Pons (tissue), 1 donor: ENCODE data around the gene KANSL1.

ENCODE experiments used
- DNase-seq: peaks from one replicate; pipeline ENCODE4 v3.0.0-alpha.2; 2016; ENCODE audit warnings: low spot score

The KANSL1 gene

DNA sequence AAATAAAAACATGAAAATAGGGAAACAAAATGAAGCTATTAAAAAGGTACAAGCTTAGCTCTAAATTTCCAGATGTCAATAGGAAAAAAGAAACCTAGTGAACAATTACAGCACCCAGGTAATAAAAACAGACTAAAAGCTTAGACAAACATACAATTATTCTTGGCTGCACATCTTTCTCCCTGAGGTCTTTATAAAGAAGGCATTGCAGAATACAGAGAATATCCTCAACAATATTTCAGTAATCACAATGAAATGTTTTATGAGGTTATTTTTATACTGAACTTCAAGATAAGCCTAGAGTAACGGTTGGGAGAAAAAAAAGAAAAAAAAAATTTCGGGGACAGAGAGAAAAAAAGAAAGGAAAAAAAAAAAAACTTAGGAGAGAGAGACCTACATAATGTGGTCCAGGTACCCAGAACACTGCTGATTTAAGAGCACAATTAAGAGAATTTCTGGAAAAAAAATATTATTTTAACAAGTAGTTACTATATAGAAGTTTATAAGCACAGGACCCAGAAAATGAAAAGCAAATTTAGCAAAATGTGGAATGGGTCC, 26.5 kb downstream of the KANSL1 start:
- no peak for DNase-seq

DNA sequence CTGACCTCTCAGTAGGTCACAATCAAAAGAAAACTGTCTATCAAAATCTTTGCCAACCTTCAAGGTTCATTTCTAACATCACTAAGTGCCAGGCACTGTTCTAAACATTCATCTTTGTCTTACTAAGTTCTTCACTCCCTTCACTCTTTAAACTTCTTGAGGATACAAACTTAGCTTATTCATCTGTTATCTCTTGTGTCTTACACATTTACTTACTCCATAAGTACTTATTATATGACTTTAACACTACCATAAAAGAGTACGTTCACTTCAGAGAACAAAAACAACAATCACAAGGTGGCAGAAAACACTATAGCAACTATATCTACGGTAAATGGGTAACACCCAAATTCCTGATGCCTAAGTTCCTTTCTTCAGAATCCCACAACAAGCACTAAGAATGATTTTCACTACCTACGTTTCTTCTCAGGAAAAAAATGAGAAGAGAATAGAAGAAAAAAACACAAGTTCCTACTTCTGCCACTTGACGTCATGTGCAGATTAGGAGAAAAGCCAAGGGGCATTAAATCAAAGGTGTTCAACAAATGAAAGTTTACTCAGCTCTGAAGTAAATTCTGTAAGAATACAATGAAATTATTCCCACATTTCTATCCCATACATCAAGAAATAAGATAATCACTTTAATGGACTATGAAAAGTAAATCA, 29.2 kb downstream of the KANSL1 start:
- DNase-seq = no peak

DNA sequence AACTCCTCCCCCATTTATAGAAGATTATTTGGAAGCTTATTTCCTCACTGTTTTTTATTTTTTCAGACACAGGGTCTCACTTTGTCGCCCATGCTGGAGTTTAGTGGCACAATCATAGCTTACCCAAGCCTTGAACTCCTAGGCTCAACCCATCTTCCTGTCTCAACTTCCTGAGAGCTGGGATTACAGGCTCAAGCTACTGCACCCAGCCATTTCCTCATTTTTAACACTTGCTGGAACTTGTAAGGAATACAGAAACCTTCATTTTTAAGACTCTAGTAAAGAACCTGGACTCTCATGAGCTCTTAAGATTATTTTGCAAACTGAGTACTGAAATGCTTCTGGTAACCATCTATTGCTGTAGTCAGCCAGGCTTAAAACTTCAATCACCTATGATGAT, 29.9 kb downstream of the KANSL1 start:
- DNase-seq = no peak

DNA sequence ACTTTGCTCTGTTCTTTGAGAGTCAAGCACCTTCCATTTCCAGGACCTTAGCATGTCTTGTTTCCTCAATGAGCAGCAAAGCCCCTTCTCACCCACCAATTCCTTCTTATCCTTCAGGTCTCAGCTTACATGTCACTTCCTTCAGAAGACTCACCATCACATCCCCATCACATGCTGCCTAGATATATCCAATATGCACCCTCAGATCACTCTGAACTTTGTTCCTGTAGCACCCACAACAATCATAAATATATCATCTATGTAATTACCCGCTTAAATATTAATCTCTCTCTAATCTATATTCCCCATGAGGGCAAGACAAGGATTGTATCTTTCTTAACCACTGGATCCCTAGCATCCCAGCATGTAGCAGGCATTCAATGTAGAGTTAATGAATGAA, 30.4 kb downstream of the KANSL1 start:
- no peak for DNase-seq

DNA sequence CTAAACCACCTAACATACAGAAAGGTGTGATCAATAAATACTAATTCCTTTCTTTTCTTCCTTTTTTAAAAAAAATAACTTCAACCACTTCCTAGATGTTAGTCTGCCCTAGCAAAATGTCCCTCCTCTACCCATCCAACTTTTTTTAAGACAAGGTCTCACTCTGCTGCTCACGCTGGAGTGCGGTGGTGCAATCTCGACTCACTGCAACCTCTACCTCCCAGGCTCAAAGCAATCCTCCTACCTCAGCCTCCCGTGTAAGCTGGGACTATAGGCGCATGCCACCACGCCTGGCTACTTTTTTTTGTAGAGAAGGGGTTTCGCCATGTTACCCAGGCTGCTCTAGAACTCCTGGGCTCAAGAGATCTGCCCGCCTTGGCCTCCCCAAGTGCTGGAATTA, 33.1 kb downstream of the KANSL1 start:
- DNase-seq = no peak

DNA sequence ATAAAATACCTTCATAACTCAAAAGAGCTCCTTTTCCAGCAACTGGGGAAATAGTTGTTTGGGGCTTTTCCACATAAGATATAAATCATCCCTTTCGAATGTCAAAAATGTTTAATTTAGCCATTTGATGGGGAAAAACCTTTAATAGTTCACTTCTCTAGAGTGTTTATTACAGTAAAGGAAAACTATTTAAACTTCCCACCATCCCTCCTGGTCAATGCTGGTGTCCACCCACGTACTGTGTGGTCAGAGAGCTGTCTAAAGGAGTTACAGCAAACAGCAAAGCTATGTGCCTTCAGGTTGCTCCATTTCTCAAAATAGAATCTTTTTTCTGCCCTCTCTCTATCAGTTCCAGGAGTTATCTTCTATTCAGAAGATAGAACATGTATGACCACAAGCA, 33.5 kb downstream of the KANSL1 start:
- DNase-seq = no peak

DNA sequence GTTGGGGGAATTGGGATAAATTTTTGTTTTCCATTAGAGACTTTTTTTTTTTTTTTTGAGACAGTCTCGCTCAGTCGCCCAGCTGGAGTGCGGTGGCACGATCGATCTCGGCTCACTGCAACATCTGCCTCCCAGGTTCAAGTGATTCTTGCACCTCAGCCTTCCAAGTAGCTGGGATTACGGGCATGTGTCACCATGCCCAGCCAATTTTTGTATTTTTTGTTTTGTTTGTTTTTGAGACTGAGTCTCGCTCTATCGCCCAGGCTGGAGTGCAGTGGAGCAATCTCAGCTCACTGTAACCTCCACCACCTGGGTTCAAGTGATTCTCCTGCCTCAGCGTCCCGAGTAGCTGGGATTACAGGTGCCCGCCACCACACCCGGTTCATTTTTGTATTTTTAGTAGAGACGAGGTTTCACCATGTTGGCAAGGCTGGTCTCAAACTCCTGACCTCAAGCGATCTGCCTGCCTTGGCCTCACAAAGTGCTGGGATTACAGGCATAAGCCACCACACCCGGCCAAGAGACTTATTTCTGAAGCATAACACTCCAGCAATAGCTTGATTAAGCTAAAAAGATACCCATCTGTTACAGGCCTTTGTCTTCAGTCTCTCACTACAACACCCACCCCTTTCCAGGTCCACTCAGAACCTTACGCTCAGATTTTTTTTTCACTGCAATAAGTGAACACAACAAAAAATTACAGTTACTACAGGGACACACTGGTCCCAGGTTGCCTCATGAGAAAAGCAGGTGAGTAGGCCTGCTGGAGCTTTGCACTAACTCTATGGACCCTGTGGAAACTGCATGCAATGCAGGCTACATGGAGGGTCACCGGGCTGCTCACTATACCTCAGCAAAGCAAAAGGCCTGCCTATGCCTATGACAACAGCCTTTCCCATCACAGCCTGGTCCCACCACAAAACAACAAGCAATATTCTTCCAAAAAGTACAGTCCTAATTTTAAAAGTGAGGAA, 34.6 kb downstream of the KANSL1 start:
- no peak for DNase-seq

DNA sequence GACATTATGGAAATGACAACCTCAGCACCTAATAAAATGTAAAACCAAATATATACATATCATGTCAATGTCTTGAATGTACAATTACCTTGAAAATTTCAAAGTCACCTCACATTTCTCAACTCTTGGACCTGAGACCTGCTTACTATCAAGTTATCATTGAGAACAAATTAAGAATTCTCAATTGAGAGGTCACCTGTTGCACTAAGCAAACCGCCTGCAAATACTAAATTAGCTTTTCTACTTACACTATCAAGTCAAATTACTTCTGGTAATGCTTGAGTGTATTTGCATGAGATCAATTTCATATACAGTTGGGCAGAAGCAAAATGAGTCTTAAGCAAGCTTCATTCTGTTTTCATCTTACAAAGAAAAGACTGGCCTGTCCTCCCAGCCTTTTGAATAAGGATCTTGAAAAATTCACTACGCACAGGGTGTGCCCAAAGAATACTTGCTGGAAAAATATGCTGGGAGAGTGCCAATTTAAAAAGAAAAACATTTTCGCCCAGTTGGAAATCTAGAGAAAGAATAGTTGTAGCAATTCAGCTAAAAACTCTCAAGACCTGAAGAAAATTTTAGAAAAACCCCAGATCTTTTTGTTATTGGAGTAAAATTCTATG, 35.7 kb downstream of the KANSL1 start:
- no peak for DNase-seq

DNA sequence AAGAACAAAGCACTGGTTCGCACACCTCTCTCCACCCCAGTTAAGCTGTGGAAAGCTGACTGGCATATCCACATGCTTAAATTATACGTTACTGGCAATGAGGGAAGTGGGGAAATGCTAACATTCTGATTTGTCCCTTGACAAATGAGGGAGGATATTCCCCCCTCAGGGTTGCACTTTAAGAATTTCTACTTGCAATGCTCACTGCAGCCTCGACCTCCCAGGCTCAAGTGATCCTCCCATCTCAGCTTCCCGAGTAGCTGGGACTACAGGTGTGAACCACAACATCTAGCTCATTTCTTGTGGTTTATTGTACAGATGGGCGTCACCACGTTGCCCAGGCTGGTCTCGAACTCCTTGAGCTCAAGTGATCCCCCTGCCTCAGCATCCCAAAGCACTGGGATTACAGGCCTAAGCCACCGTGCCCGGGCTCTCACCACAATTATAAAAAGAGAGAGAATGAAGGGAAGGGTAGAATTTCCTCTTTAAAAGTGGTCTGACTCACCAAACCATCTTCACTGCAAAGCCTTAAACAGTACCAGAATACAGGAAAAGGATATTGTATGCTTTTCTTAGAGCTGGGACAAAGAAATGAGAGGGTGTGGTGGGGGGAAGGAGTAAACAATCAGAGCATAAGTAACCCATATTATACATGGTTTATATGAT, 38.9 kb downstream of the KANSL1 start:
- no peak for DNase-seq

DNA sequence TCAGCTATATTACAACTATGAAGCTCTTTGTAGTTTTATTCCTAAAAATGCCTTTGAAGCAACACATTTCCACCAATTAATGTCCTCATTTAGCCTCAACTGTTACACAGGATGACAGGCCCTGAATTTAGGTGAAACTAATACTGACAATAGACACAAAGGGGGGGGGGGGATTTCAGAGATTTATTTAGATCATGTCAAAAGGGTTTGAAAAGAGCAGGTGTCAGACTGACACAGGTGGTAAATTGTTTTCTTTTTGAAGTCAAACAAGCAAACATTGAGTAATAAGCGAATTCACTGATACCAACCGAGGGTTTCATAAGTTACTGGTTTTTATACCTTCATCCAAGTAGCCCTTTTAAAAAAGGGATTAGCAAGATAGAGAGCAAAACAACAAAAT, 40.8 kb downstream of the KANSL1 start:
- DNase-seq = no peak

DNA sequence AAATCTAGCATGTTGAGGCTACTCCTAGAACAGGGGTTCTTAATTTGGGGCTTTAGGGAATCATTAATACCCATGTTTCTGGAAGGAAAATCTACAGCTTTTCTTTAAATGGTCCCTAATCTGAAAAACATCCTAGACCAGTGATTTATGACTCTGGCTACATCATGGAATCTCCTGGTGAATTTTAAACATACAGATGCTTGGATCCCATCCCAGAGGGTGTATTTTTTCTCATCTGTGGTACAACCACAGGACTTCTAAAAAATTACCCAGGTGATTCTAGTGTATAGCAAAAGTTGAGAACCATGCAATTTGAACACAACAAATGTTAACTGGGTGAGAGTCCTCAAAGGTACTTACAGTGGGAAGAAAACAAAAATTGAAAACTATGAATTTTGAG, 41.5 kb downstream of the KANSL1 start:
- DNase-seq = no peak

DNA sequence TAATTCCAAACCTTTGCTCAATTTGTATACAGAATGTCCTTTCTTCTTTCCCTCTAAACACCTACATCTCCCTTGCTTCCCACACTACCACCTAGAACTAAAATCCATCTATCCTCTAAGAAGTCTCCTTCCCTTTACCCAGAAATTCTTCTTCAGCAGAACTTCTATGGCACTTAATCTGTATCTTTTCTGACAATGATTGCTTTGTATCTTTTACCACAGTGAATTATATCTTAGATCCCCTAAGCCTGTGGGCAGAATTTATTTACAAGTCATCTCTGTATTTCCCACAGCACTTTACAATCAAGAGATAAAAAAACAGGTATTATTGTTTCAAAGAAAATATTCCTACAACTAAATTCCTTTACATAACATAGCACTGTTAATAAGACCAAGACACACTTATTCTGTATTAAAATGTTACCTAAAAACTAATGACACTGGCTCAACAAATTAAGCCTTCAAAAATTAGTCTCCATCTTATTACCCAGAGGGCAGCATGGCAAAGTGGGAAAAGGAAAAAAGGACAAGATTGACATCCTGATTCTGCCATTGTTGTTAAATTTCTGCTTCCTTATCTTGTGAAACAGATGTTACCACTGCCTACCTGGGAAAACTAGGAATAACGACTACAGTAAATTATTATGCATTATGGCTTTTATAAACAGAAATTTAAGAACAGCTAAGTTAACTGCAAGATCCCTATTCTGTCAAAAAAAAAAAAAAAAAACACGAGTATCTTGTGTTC, 42.8 kb downstream of the KANSL1 start:
- DNase-seq = no peak

DNA sequence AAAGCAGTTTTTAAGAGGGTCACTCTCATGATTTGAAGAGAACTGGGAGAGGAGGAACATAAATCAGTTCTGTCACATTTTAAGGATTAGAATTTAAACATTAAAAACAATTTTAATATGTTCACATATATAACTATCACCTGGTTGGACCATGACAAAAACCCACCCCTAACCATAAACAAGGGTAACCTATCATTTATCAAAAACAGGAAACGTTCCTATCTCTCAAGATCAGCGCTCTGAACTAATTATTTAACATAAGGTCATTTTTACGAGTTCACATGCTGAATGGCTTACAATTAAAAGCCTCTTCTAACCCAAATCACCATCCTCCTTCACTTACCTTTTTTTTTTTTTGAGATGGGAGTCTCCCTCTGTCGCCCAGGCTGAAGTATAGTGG, 45.0 kb downstream of the KANSL1 start:
- no peak for DNase-seq

DNA sequence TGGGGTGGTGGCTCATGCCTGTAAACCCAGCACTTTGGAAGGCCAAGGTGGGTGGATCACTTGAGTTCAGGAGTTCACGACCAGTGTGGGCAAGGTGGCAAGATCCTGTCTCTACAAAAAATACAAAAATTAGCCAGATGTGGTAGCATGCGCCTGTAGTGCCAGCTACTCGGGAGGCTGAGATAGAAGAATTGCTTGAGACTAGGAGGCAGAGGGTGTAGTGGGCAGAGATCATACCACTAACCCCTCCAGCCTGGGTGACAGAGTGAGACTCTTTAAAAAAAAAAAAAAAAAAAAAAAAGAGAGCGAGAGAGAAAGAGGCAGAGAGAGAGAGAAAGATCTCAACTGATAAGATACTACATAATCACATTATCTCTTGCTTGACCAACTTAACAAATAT, 45.9 kb downstream of the KANSL1 start:
- DNase-seq = no peak

DNA sequence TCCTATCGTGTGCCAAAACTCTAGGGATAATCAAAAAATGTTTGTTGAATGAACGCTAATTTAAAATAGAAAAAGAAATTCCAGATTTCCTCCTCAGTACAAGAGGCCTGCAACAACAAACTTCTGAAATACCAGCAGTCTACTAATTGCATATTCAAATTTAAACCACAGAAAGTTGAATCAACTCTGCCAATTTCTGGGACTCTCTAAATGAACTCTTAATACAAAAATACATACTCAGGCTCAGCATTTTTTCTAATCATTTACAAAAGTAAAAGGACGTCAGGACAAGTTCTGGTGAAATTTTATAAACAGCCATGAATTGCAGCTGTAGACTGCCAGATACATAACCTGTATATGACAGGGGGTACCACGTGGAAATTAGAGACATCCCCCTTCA, 49.0 kb downstream of the KANSL1 start:
- no peak for DNase-seq

DNA sequence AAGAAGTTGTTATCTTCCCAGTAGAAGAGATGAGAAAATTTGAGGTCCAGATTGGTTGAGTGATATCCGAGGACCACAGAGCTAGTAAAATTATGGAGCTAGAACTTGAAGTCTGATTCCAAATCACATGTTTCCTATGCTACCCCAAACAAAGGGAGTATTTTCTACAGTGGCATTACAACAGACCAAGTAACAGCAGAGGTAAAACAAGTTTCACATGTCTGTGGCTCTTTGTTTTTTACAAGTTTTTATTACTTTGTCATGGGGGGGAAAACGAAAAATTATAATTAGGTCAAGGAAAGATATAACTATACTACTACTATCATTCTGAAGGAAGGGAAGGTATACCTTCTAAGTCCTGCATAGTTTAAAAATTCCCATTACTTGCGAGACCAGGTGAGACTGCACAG, 49.4 kb downstream of the KANSL1 start:
- peak; percentile 73 for DNase-seq

DNA sequence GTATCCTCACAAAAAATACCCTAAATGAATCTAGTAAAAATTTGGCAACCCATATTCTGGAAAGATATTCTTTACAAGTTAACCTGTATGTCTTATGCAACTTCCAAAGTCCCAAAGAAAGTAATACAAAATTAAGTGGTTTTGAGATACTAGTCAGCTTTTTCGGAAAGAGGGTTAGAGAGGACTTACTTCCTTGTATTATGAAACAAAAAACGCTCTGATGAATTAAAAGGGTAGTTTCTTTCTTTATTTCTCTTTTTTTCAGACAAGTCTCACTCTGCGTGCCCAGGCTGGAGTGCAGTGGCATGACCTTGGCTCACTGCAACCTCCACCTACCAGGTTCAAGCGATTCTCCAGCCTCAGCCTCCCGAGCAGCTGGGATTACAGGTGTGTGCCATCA, 51.6 kb downstream of the KANSL1 start:
- no peak for DNase-seq

DNA sequence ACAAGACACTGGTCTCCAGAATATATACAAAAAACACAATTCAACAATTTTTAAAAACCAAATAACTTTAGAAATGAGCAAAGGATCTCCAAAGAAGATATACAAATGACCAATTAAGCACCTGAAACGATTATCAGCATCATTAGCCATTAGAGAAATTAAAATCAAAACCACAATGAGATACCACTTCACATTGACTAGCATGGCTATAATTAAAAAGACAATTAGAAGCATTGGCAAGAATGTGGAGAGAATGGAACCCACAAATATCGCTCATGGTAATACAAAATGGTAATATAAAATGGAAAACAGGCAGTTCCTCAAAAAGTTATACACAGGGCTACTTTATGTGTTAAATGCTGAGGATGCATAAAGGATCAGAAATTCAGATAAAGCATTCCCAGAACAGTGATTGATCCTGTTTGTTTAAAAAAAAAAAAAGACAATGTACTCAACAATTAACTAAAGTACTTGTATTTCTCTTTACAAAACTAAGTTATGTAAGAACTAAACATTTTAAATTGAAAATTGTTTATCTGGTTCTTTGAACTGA, 52.5 kb downstream of the KANSL1 start:
- DNase-seq = no peak

DNA sequence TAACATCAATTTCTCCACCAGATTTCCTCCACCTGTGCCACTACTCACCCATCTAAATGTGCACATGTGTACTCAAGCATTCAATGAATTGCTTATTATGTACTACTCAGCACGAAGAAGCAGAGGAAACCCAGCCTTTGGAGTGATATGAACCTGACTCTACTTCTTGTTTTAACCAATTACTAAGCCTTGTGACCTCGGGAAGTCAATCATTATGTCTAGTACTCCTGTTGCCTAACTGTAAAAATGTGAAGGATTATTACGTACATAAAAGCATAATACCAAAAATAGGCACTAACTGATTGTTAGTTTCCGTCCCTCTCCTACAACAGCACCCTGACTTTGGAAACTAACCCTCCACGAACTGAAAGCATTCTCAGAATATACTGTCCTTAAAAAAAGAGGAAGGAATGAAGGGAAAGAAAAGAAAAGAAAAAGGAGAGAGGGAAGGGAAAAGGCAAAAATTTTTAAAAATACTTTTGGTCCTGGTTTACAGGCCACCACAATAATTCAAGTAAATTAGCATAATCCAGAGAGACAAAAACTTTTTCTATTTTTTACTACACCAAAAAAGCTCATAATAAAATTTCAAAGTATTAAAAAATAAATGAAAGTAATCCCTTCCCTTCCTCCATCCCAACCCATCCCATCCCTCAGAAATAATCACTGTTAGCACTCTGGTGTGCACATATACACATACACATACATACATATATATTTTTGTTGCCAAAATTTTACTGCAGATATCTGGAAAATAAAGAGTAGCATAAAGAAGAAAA, 53.6 kb downstream of the KANSL1 start:
- DNase-seq = no peak

DNA sequence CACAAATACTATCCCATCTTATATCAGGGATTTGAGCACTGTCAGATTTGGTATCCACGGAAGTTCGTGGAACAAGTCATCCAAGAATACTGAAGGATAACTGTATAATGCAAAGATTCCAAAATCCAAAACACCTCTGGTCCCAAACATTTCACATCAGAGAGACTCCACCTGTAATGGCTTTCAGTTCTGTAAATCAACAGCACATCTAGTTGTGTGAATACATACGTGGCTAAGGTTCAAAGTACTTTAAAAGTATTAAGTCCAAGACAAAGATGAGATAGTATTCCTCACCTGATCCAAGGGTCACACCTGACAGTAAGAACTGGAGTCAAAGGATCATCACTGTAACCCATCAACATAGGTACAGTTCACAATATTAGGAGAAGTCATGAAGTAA, 54.8 kb downstream of the KANSL1 start:
- DNase-seq = no peak
